Spleen (tissue), 7 donors: ENCODE results near the gene BABAM2.

Experiments used
- CTCF ChIP-seq, 11 experiments: fragments of 200-600 bp in 7 of 11; fragments of 450-650 bp in 4 of 11; sonication (generic) in 4 of 11; IDR thresholded peaks in 8 of 11; conservative IDR thresholded peaks in 3 of 11; 1 replicate in 7 of 11; 2 replicates in 4 of 11; pipeline versions ENCODE4 v1.4.0 to v1.8.0; 2016 to 2021; ENCODE audit warnings: antibody characterized with exemption in 11 of 11, inconsistent platforms in 4 of 11, mild to moderate bottlenecking in 1 of 11
- POLR2A ChIP-seq, 3 donors: fragments of 450-650 bp; IDR thresholded peaks; one replicate each; pipeline ENCODE4 v1.5.1; 2017; ENCODE audit warnings: antibody characterized with exemption in 3 of 3, mild to moderate bottlenecking in 1 of 3
- donor health status: DM: no; HTN: no; CAD: no; lungs with moderate emphysema.
- donor health status: DM: no; HTN: no; CAD: no.
- donor health status: DM: no; HTN: no; CAD: no.

- no peak for TF ChIP-seq CTCF (IDR thresholded peaks at IDR 0.05 in 8 of 11, conservative IDR thresholded peaks at IDR 0.05 in 3 of 11)
- TF ChIP-seq POLR2A (IDR thresholded peaks at IDR 0.05): no peak
Observed at GRCh38 chr2:28273751-28274150, 383.2 kb downstream of the BABAM2 start.
